HG03460 (cell line): ENCODE results near the gene PRPF38B.
"Not testable (repeated sequence)": the region's sequence is repeated elsewhere in the genome, so short reads cannot be mapped to it uniquely, and the experiment has no call there.

ENCODE experiments used
- ATAC-seq: cut with Tn5 transposase; IDR thresholded peaks from one replicate; pipeline ENCODE4 v1.9.1; 2021; ENCODE audit not compliant: unreplicated experiment

PRPF38B gene, protein sequence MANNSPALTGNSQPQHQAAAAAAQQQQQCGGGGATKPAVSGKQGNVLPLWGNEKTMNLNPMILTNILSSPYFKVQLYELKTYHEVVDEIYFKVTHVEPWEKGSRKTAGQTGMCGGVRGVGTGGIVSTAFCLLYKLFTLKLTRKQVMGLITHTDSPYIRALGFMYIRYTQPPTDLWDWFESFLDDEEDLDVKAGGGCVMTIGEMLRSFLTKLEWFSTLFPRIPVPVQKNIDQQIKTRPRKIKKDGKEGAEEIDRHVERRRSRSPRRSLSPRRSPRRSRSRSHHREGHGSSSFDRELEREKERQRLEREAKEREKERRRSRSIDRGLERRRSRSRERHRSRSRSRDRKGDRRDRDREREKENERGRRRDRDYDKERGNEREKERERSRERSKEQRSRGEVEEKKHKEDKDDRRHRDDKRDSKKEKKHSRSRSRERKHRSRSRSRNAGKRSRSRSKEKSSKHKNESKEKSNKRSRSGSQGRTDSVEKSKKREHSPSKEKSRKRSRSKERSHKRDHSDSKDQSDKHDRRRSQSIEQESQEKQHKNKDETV

DNA sequence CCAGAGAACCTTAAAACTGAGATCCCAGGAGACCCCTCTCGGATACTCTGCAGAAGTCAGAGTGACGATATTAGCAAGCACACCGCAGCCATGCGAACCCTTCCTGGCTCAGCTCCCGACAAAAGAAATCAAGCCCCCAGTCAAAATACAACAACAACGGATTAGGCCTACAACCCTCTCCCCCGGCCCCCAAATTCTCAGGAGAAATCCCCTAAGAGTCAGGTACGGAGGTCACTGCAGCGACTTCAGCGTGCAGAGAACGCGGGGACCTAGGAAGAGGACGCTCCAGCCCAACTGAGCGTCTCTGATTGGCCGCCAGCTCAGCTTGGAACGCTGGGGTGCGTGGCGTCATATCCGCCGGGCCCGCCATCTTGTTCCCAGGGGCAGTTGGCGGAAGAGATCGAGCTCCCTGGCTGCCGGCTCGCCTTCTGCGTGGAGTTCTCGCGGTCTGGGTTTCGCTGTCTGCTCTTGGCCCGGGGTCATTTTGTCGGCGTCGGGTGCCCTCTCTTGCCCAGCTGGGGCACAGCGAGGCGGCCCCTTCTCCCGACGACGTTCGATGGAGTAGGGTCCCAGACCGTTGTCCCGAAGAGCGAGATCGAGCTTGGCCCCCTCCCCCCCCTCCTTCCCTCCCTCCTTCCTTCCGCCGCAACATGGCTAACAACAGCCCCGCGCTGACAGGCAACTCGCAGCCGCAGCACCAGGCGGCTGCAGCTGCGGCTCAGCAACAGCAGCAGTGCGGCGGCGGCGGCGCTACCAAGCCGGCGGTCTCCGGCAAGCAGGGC lies at the start of gene PRPF38B:
Gene PRPF38B, plus strand, starts transcription at position 369 of the 782 bp plus-strand sequence. Its CDS starts 282 bp downstream, at position 651.
- ATAC-seq: peak; percentile 94

DNA sequence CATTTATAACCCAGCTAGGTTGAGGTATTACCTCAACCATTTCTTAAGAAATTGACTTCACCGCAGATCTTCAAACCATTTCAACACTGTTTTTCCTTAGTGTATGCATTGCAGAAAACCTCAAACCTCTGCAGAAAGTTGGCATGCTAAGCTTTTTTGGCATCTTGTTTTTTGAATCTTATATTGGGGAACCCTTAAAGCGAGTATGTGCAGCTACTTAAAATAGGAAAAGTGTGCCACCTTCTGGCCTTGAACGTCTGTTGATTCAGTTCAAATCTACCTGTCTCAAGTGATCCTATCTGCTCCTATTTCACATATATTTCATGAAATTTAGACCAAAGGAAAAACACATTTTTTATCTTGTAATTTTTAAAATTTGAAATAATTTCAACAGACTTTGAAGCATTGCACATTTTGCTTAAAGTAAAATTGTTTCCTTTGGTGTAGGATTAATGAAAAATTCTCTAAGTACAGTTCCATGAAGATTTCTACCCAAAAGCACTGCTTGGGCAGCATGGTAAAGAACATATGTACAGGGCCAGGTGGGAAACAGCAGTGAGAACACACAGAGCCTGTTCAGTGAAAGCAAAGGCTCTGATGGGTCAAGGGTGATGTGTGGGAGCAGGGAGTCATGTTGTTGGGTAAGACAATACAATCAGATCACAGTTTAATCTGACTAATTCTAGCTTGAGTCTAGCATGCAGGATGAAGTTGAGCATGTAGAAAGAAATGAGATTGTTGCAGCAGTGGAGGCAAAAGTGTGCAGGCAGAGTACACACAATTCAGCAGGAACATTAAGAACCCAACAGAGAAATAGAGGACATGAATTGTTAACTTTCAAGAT lies 48.4 kb upstream of the PRPF38B start:
- ATAC-seq: no peak

DNA sequence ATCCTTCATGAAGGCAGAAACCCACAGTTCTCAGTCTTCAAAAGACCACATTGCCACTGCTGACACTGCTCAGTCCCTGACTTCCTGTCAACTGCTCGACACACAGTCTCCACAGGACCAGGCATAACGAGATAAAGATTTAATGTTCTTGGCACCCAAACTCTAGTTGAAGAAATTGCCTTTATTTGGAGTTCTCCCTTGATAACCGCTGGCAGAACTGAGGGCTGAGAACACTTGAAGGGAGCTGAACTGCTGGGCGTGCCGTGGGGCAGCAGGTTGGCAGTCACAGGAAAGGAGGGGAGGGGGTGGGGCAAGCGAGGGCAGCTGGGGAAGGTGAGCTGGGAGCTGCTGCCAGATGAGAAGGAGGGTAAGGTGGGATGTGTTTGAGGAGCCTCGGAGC lies 47.1 kb upstream of the PRPF38B start:
- no peak for ATAC-seq

DNA sequence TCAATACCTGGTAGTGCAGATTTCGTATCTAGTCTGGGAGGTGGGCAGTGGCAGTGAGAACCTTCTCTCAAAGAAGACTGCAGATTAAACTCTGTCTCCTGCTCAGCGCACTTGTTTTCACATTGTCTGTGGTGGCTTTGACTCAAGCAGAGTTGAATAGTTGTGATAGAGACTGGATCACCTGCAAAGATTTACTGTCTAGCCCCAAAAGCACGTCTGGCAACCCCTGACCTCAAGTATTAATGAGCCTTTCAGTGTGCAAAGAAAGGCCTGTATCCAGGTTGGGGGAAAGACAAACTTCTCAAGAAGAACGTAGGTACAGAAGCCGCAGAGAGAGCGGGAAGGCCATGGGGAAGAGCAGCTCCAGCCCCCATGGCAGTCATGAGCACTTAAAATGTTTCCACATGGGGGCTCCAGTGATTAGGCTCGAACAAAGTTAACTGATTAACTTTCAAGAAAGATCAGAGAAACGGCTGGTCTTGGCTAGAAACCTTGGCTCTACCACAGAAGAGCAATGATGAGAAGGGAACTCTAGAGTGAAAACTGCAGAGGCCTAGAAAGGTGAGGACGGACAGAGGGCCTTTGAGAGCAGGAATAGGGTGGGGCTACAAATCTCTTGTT lies 46.4 kb upstream of the PRPF38B start:
- ATAC-seq: no peak

DNA sequence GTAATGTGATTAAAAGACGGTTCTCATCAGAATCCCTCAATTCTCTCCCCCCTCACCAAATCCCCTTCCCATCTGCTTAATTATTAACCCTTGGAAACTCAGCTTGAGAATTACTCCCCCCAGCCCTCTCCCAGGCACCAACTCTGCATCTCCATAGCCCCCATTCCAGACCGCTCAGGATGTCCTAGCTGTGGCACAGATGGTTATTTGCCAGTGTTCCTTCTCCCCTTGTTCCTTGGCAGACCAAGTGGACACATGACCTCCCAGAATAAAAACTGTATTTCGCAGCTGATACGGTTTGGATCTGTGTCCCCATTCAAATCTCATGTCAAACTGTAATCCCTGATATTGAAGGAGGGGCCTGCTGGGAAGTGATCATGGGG lies 45.9 kb upstream of the PRPF38B start:
- ATAC-seq: no peak

DNA sequence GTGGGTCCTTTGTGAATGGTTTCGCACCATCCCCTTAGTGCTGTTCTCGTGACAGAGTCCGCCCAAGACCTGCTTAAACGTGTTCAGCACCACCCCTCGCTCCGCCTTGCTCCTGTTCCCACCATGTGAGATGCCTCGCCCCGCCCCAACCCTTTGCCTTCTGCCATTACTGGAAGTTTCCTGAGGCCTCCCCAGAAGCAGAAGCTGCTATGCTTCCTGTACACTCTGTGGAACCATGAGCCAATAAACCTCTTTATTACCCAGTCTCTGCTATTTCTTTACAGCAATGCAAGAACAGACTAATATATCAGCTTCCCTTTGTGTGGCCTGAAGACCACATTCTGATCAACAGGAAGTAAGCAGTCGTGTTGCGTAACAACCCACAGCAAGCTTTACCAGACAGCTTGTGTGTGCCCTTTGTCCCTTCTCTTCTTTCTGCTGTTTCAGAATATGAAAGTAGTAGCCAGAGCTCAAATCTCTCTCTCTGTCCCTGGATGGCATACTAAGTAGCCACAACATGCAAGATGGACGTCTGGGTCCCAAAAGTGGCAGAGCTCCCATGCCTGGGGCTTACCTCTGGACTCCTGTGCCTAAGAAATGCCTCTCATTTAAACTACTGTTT lies 45.4 kb upstream of the PRPF38B start:
- peak; percentile 71 for ATAC-seq

DNA sequence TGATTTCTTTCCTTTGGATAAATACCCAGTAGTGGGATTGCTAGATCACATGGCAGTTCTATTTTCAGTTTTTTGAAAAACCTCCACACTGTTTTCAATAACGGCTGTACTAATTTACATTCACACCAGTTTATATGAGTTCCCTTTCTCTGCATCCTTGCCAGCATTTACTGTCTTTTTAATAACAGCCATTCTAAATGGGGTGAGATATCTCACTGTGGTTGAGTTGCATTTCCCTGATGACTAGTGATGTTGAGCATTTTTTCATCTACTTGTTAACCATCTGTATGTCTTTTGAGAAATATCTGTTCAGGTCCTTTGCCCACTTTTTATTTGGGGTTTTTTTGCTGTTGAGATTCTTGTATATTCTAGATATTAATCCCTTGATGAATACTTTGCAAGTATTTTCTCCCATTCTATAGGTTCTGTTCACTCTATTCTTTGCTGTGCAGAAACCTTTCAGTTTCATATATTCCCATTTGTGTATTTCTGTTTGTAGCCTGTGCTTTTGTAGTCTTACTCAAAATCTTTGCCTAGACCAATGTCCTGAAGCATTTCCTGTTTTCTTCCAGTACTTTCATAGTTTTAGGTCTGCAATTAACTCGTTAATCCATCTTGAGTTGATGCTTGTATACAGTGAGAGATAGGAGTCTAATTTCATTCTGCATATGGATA lies 38.5 kb upstream of the PRPF38B start:
- ATAC-seq: no peak

DNA sequence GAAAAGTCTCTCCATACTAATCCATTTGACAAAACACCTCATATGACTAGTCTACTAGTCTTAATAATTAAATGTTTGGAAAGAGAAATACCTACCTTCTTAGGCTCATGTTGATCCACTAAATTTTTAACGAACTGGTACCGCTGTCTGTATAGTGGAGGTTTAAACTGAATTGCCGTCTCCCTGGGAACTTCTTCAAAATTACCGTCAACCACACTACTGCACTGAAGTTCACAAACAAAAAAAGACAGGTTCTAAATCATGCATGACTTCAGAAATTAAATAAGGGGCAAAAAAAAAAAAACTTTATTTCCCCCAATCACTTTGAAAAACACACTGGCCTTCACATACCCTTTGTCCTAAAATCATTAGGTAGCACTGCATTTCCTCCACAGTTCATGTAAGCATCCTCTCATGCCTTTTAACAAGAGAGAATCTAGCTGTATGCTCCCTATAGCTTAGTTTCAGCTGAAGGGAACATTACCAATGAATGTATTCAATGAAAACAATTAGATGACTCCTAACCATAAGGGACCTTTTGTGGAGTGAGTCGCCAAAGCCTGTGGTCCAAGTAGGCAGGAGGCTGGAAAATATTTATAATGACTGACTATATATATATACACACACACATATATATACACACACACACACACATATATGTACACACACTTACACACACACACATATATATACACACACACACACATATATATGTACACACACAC lies 34.6 kb upstream of the PRPF38B start:
- no peak for ATAC-seq

DNA sequence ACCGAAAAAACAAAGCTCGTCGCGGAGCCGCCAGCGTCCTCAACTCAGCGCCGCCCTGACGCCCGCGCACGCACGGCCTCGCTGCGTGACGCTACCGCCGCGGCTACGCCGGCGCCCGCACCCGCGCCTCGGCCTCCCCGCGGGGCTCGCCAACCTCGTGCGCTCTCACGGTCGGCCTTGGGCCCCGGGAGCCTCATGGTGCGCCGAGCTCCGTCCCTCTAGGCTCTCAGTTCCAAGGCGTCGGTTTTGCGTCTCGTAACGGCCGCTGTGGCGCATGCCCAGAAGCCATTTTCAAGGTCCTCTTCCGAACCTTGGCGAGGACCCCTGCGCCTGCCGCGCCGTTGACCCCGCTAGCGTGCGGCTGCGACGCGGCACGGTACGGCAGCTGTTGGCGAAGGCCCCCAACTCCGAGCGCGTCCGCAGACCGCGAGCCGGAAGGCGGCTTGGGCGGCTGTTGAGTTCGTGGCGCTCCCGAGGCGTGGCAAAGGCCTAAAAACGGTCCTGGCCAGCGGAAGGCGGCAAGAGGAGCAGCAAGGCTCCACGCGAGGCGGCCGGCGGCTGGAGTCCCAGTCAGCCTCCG lies 31.0 kb upstream of the PRPF38B start, which contains the start of gene HENMT1:
Gene HENMT1, minus strand, starts transcription at position 64 of the 580 bp plus-strand sequence. CDS start 1,209 bp downstream, outside the sequence.
- peak; percentile 83 for ATAC-seq

DNA sequence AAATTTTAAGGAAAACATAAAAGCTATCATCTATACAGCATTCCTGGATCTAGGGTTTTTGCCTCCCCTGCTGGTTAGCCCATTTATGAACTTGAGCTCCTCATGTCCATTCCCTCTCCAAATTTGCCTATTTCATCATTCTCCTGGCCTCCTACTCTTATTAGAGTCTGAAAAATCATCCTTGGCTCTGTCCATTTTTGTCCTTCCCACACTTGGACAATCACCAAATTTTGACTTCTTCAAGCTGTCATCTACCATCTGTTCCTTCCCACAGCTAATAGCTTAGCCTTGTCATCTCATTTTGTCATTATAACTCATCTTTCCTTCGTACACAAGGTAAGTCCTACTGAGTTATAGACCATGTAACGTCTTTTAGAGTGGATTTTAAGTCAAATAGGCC lies 29.0 kb upstream of the PRPF38B start:
- ATAC-seq: no peak

DNA sequence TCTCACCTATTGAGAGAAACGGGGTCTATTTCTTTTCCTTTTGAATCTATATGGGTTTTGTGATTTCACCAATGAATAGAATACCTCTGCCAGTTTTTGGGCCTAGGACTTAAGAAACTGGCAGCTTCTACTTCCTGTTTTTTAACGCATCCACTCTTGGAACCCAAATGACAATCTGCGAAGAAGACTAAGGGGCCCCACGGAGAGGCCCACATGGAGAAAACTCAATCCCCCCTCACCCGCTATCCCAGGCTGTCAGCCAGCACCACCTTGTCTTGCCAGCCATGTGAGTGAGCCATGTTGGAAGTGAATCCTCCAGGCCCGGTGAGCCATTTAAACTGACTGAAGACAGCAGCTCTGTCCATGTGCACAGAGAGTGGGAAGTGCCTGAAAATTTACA lies 27.6 kb upstream of the PRPF38B start:
- ATAC-seq: no peak

DNA sequence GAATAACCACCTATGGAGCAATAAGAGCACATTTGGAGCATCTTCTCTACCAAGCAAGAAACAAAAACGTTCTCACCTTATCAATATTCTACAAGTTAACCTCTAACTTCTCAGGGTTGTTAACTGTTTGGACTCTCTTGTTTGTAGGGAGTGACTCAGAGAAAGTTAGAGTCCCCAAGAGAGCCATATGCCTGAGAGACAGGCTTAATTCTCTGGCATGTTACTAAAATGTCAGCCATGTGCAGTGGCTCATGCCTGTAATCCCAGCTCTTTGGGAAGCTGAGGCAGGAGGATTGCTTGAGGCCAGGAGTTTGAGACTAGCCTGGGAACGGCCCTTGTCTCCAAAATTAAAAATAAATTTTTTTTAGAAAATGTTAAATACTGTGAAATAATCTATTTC lies 27.0 kb upstream of the PRPF38B start:
- ATAC-seq: no peak

DNA sequence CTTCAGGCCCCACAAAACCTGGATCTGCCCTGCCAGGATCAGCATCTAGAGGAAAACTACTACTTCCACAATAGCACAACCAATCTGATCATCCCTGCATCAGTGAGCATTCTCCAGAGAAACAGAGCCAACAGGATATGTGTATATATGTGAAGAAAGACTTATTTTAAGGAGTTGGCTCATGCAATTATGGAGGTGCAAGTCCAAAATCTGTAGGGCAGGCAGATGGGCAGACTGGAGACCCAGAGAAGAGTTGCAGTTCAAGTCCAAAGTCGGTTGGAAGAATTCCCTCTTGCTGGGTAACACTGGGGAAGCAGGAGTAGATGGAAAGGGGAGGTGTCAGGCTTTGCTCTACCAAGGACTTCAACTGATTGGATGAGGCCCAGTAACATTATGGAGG lies 26.3 kb upstream of the PRPF38B start:
- ATAC-seq: no peak

DNA sequence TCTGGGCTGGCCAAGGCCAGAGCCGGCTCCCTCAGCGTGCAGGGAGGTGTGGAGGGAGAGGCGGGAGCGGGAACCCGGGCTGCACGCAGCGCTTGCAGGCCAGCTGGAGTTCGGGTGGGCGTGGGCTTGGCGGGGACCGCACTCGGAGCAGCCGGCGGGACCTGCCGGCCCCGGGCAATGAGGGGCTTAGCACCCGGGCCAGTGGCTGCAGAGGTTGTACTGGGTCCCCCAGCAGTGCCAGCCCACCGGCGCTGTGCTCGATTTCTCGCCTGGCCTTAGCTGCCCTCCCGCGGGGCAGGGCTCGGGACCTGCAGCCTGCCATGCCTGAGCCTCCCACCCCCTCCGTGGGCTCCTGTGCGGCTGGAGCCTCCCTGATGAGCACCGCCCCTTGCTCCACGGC lies 24.7 kb upstream of the PRPF38B start:
- not testable (repeated sequence) for ATAC-seq

DNA sequence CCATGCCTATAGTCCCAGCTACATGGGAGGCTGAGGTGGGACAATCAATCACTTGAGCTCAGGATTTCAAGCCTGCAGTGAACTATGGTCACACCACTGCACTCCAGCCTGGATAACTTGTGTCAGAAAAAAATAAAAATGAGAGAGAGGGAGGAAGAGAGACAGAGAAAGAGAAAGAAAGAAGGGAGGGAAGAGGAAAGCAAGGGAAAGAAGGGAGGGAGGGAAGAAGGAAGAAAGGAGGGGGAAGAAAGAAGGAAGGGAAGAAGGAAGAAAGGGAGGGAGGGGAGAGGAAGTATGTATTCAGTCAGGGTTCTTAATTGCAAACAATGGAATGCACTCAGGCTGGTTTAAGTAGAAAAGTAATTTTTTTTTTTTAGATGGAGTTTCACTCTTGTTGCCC lies 23.3 kb upstream of the PRPF38B start:
- no peak for ATAC-seq

DNA sequence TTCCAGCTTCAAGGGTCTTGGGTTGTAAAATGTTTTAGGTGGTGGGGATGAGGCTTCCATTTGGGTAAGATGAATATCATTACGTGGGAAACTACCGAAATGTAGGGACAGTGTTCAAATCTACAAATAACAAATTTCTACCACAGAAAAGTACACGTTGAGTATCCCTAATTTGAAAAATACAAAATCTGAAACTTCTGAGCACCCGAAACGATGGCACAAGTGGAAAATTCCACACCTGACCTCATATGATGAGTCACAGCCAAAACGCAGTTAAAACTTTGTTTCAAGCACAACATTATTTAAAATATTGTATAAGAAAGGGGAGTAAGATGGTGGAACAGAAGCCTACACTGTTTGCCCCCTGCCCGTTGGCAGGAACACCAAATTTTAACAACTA lies 22.4 kb upstream of the PRPF38B start:
- ATAC-seq: no peak

DNA sequence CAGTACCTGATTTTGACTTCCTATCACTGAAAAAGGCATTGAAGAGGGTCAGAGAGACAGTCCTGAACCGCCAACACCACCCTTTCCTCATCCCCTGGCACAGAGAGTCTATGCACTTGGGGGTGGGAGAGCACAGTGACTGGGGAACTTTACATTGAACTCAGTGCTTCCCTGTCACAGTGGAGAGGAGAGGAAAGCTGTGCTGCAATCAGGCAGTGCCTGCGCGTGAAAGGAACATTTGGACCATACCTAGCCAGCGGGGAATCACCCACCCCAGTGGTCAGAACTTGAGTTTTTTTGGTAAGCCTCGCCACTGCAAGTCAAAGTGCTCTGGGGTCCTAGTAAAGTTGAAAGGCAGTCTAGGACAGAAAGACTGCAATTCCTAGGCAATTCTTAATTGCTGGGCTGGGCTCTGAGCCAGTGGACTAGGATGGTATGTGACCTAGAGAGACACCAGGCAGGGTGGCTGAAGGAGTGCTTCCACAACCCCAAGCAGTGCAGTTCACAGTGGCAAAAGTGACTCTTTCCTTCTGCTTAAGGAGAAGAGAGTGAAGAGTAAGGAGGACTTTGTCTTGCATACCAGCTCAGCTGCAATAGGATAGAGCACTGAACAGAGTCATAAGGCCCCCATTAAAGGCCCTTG lies 21.9 kb upstream of the PRPF38B start:
- no peak for ATAC-seq

DNA sequence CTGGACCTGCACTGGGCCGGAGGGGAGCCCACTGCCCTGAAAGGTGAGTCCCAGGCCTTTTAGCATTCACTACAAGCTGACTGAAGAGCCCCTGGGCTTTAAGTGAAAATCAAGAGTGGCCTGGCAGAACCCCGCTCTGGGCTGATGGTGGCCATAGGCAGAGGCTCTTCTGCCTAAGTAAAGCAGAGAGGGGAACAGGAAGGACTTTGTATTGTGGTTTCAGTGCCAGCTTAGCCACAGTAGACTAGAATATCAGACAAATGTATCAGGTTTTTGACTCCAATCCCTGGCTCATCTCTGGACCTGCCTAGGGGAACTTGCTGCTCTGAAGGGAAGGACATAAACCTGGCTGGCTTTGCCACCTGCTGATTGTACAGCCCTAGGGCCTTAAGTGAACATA lies 21.0 kb upstream of the PRPF38B start:
- ATAC-seq: no peak
